Esophagus (tissue), 2 donors: ENCODE data around the gene ATXN7L3B. TPM values are rescaled to one million over a fixed set of nuclear protein-coding genes. Genes with fewer than 3 reads are reported as not detected.

Experiments
- H3K27ac ChIP-seq, 2 donors: one replicate each; pipeline ENCODE4 v1.5.1; 2013; ENCODE audit warnings: low read depth in 2 of 2, mild to moderate bottlenecking in 2 of 2, inconsistent platforms in 1 of 2, low read length in 1 of 2, moderate library complexity in 1 of 2
- H3K27me3 ChIP-seq, 2 donors: one replicate each; pipeline ENCODE4 v1.6.1; 2013; ENCODE audit warnings: low read length in 2 of 2, control low read depth in 1 of 2, mild to moderate bottlenecking in 1 of 2; ENCODE audit not compliant: insufficient read depth in 2 of 2, control insufficient read depth in 1 of 2
- H3K36me3 ChIP-seq, 2 donors: one replicate each; pipeline ENCODE4 v1.6.1; 2013; ENCODE audit warnings: low read length in 1 of 2; ENCODE audit not compliant: control insufficient read depth in 2 of 2, insufficient read depth in 2 of 2
- H3K4me1 ChIP-seq, 2 donors: one replicate each; pipeline ENCODE4 v1.6.1; 2013; ENCODE audit warnings: low read length in 1 of 2; ENCODE audit not compliant: control insufficient read depth in 2 of 2, insufficient read depth in 2 of 2
- H3K4me3 ChIP-seq, 2 donors: one replicate each; pipeline ENCODE4 v1.5.1; 2013; ENCODE audit warnings: low read length in 2 of 2, mild to moderate bottlenecking in 2 of 2, low read depth in 1 of 2, moderate library complexity in 1 of 2
- H3K9me3 ChIP-seq, 2 donors: one replicate each; pipeline ENCODE4 v1.6.1; 2013; ENCODE audit warnings: mild to moderate bottlenecking in 2 of 2, low read depth in 1 of 2, low read length in 1 of 2, moderate library complexity in 1 of 2; ENCODE audit not compliant: control insufficient read depth in 2 of 2, insufficient read depth in 1 of 2
- WGBS, 2 donors: extraction: QIAGEN DNeasy Blood & Tissue Kit; methylation state at CpG; one replicate each; pipeline ENCODE4 v1.1.7; 2013; 5-methylcytosine and 5-hydroxymethylcytosine counted together
- polyA plus RNA-seq, 2 donors: library from polyadenylated mRNA; stranded (reverse); fragments of 200-250 nt; gene quantifications; one replicate each; pipeline ENCODE4 v1.2.3, GENCODE V29; 2013
- donor health status: healthy with polysubstance abuse.
- donor health status: Bipolar disorder and iron deficiency.

The ATXN7L3B gene
- polyA plus RNA-seq, 2 donors, result 5.3 to 7.5 TPM

DNA sequence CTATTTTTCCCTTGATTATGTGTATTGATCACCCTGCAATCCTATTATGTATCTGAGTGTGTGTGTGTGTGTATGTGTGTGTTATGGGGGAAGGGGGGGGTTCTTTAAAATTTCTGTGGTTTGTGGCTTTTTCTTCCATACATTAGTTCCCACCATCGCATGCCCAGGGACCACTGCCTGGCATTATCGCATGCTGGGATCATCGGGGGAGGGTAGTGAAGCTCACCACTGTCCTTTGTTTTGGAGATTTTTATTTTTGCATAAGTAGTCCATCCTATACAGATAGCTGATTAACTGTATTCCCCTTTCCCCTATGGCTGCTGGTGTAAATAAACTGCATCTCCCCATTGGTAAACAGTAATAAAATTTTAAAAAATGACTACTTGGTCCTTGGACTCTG lies 3.4 kb downstream of the ATXN7L3B start:
- WGBS, 2 donors, result 70 to 75% methylated on average over 3 of the region's 3 CpGs
- H3K4me1 ChIP-seq, result peaks cover 2 to 9% of the 10 kb centered on the region in 2 donors
- no peaks in the 10 kb centered on the region for H3K36me3 ChIP-seq
- H3K4me3 ChIP-seq, result no peak overlapping the region
- peak overlapping the region in 1 of 2 donors; percentile 4 for H3K27ac ChIP-seq
- H3K27me3 ChIP-seq, result no peaks in the 10 kb centered on the region
- no peaks in the 10 kb centered on the region for H3K9me3 ChIP-seq

- no peaks in the 10 kb centered on the region for H3K27me3 ChIP-seq
- H3K4me3 ChIP-seq, result no peak overlapping the region
- no peaks in the 10 kb centered on the region for H3K36me3 ChIP-seq
- no peaks in the 10 kb centered on the region for H3K9me3 ChIP-seq
- WGBS, 2 donors, result 62 to 70% methylated on average over 2 of the region's 2 CpGs
- H3K4me1 ChIP-seq, result no peaks in the 10 kb centered on the region
- H3K27ac ChIP-seq, result no peak overlapping the region
Observed at GRCh38 chr12:74547249-74547648, 9.6 kb downstream of the ATXN7L3B start.

- no peaks in the 10 kb centered on the region for H3K9me3 ChIP-seq
- no peak overlapping the region for H3K4me3 ChIP-seq
- H3K27ac ChIP-seq, result no peak overlapping the region
- H3K36me3 ChIP-seq, result no peaks in the 10 kb centered on the region
- 91 to 93% methylated on average over 3 of the region's 3 CpGs for whole genome bisulfite sequencing, 2 donors
- no peaks in the 10 kb centered on the region for H3K27me3 ChIP-seq
- no peaks in the 10 kb centered on the region for H3K4me1 ChIP-seq
Observed at GRCh38 chr12:74551291-74551690, 13.7 kb downstream of the ATXN7L3B start.

GRCh38 chr12:74552201-74552600 lies 14.6 kb downstream of the ATXN7L3B start:
- no peaks in the 10 kb centered on the region for H3K9me3 ChIP-seq
- H3K4me1 ChIP-seq, result no peaks in the 10 kb centered on the region
- no peaks in the 10 kb centered on the region for H3K27me3 ChIP-seq
- no peak overlapping the region for H3K4me3 ChIP-seq
- no peak overlapping the region for H3K27ac ChIP-seq
- WGBS, 2 donors, result 80 to 82% methylated on average over 2 of the region's 2 CpGs
- no peaks in the 10 kb centered on the region for H3K36me3 ChIP-seq

DNA sequence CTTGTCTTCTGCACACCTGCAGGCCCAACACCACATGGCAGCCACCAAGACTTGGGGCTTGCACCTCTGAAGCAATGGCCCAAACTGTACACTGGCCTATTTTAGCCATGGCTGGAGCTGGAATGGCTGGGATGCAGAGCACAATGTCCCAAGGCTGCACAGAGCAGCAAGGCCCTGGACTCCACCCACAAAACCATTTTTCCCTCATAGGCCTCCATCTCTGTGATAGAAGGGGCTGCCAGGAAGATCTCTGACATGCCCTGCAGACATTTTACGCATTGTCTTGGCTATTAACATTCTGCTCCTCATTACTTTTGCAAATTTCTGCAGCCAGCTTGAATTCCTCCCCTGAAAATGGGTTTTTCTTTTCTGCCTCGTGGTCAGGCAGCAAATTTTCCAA lies 22.1 kb downstream of the ATXN7L3B start:
- WGBS, 2 donors, result 59 to 63% methylated on average over 2 of the region's 2 CpGs
- H3K27ac ChIP-seq, result no peak overlapping the region
- H3K9me3 ChIP-seq, result no peaks in the 10 kb centered on the region
- H3K4me3 ChIP-seq, result no peak overlapping the region
- H3K4me1 ChIP-seq, result no peaks in the 10 kb centered on the region
- H3K27me3 ChIP-seq, result no peaks in the 10 kb centered on the region
- no peaks in the 10 kb centered on the region for H3K36me3 ChIP-seq

- H3K4me1 ChIP-seq, result no peaks in the 10 kb centered on the region
- H3K36me3 ChIP-seq, result no peaks in the 10 kb centered on the region
- peaks cover 0 to 2% of the 10 kb centered on the region in 2 donors for H3K9me3 ChIP-seq
- H3K27ac ChIP-seq, result no peak overlapping the region
- no peak overlapping the region for H3K4me3 ChIP-seq
- no peaks in the 10 kb centered on the region for H3K27me3 ChIP-seq
Observed at GRCh38 chr12:74563927-74564326, 26.3 kb downstream of the ATXN7L3B start.

DNA sequence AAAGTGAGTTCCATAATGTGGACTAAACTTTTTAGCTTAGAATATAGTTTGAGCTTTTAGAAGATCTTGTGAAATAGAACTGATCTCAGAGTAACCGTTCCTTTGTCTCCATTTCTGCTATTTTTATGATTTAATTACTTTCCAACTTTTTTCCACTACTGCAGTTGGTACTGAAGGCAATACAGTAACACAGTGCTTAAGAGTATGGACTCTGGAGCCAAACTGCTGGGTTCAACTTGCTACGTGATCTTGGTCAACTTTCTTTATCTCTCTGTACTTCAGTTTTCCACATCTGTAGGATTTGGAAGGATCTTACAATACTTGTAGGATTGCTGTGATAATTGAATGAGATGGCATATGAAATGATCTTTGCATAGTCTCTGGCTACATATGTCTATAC lies 40.9 kb downstream of the ATXN7L3B start:
- Histone ChIP-seq H3K27me3 (no peaks in the 10 kb centered on the region), H3K27ac (no peak overlapping the region)
- WGBS, 2 donors, result 73 to 79% methylated on average over 2 of the region's 2 CpGs

GRCh38 chr12:74579446-74579845 lies 41.8 kb downstream of the ATXN7L3B start:
- H3K27me3 ChIP-seq, result no peaks in the 10 kb centered on the region
- no peaks in the 10 kb centered on the region for H3K36me3 ChIP-seq
- no peaks in the 10 kb centered on the region for H3K9me3 ChIP-seq
- no peak overlapping the region for H3K27ac ChIP-seq
- no peak overlapping the region for H3K4me3 ChIP-seq
- no peaks in the 10 kb centered on the region for H3K4me1 ChIP-seq
- WGBS, 2 donors, result 57 to 75% methylated on average over 1 of the region's 1 CpG

More for the DNA sequence above, 40.9 kb downstream of the ATXN7L3B start:
- Histone ChIP-seq H3K4me1 (no peaks in the 10 kb centered on the region), H3K4me3 (no peak overlapping the region), H3K36me3 (no peaks in the 10 kb centered on the region), H3K9me3 (no peaks in the 10 kb centered on the region)

GRCh38 chr12:74579981-74580380 lies 42.3 kb downstream of the ATXN7L3B start:
- Histone ChIP-seq H3K4me3 (no peak overlapping the region), H3K4me1 (no peaks in the 10 kb centered on the region), H3K27me3 (no peaks in the 10 kb centered on the region), H3K9me3 (no peaks in the 10 kb centered on the region), H3K27ac (no peak overlapping the region), H3K36me3 (no peaks in the 10 kb centered on the region)
- 42 to 44% methylated on average over 1 of the region's 1 CpG for WGBS, 2 donors

- H3K4me3 ChIP-seq, result no peak overlapping the region
- WGBS, 2 donors, result 42 to 57% methylated on average over 2 of the region's 2 CpGs
- H3K36me3 ChIP-seq, result no peaks in the 10 kb centered on the region
- no peaks in the 10 kb centered on the region for H3K9me3 ChIP-seq
- H3K27me3 ChIP-seq, result no peaks in the 10 kb centered on the region
- H3K4me1 ChIP-seq, result no peaks in the 10 kb centered on the region
- no peak overlapping the region for H3K27ac ChIP-seq
Observed at GRCh38 chr12:74581439-74581838, 43.8 kb downstream of the ATXN7L3B start.
